ENCODE results near the gene UPK1B.
"Not testable (repeated sequence)": the region's sequence is repeated elsewhere in the genome, so short reads cannot be mapped to it uniquely, and the experiment has no call there.

UPK1B gene

DNA sequence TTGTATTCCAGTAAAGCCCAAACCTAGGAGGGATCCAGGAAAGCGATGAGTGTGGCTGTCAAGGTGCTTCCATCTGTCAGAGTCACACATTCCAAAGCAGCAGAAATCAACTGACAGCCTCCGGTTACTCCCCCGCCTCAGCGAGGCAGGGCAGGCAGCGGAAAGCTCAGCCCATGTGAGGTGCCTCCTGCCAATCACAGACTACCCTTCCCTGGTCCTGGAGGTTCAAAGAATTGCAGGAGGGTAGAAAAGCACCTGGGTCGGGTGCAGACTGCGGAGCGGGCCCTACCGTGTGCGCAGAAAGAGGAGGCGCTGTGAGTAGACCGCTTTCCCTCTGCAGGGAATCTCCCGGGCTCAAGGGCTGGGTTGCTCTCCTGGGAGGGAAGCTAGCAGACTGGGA is at the start of gene UPK1B:
UPK1B (plus strand) TSS at position 274 of the 400 bp plus-strand sequence. CDS start 13,144 bp downstream, outside the sequence.
- no peak for DNase-seq

DNA sequence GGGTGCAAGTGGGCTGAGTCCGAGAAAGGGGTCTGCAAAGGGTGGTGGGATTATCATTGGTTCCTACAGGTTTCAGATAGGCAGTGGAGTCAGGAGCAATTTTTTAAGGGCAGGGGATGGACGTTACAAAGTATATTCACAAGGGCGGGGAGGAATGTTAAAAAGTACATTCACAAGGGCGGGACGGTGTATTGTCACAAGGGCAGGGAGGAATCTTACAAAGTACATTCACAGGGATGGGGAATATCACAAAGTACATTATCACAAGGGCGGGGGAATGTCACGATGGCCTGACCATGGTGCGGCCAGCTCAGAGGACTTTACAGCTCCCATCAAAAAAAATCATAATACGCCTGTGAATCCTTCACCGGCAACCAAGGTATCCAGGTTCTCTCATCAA is 48.1 kb upstream of the UPK1B start:
- TF ChIP-seq, protein P1, sequence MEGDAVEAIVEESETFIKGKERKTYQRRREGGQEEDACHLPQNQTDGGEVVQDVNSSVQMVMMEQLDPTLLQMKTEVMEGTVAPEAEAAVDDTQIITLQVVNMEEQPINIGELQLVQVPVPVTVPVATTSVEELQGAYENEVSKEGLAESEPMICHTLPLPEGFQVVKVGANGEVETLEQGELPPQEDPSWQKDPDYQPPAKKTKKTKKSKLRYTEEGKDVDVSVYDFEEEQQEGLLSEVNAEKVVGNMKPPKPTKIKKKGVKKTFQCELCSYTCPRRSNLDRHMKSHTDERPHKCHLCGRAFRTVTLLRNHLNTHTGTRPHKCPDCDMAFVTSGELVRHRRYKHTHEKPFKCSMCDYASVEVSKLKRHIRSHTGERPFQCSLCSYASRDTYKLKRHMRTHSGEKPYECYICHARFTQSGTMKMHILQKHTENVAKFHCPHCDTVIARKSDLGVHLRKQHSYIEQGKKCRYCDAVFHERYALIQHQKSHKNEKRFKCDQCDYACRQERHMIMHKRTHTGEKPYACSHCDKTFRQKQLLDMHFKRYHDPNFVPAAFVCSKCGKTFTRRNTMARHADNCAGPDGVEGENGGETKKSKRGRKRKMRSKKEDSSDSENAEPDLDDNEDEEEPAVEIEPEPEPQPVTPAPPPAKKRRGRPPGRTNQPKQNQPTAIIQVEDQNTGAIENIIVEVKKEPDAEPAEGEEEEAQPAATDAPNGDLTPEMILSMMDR (IDR thresholded peaks at IDR 0.05; ENCODE audit: low read depth, low read length): no peak
- H3K4me3 ChIP-seq (ENCODE audit: low read depth, low read length): no peak overlapping the region
- no peaks in the 10 kb centered on the region for H3K36me3 ChIP-seq
- DNase-seq: no peak
- H3K27me3 ChIP-seq (ENCODE audit: insufficient read depth, low read depth, severe bottlenecking): no peaks in the 10 kb centered on the region
- no peak overlapping the region for H3K27ac ChIP-seq
- no peaks in the 10 kb centered on the region for H3K9me3 ChIP-seq (ENCODE audit: severe bottlenecking)

More for the DNA sequence above, at the start of gene UPK1B:
- no peak within 1 kb of the TSS for H3K4me3 ChIP-seq (ENCODE audit: low read depth, low read length)
- TF ChIP-seq, protein P1 (IDR thresholded peaks at IDR 0.05; ENCODE audit: low read depth, low read length): no peak
- no peak within 1 kb of the TSS for H3K27ac ChIP-seq
- no peaks in the 10 kb centered on the region for H3K36me3 ChIP-seq
- H3K9me3 ChIP-seq (ENCODE audit: severe bottlenecking): no peaks in the 10 kb centered on the region
- H3K27me3 ChIP-seq (ENCODE audit: insufficient read depth, low read depth, severe bottlenecking): peaks cover 14% of the 10 kb centered on the region

DNA sequence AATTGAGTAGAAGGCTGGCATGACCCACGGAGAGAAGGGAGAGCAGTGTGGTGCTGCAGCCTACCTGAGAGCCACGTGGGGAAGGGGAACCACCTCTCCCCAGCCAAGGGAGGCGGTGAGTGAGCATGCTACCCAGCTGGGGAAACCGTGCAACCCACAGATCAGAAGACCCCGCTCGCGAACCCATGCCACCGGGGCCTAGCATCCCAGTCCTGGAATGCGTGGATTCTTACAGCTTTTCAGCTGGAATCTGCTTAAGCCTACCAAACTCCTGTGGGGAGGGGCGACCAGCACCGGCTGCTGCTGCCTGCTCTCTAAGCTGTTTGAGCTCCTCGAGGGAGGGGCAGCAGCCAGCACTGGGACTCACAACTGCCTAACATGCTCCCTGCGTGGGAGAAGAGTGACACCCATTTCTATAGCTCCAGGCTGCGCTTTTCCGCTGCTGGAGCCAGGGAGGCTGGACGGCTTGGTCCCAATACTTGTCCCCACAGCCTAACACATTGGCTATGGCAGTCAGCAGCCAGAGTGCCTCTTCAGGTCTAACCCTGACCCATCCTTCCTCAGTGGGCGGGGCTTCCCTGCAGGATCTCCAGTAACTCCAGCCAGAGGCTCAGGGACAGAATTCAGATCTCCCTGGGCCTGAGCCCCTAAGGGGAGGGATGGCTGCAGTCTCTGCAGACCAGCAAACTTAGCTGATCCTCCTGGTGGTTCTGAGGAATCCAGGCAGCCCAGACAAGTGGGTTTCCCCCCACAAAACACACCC is 47.5 kb upstream of the UPK1B start:
- no peak overlapping the region for H3K4me3 ChIP-seq (ENCODE audit: low read depth, low read length)
- TF ChIP-seq, protein P1 (IDR thresholded peaks at IDR 0.05; ENCODE audit: low read depth, low read length): no peak
- peak; percentile 69 for DNase-seq
- H3K36me3 ChIP-seq: no peaks in the 10 kb centered on the region
- H3K27me3 ChIP-seq (ENCODE audit: insufficient read depth, low read depth, severe bottlenecking): no peaks in the 10 kb centered on the region
- H3K9me3 ChIP-seq (ENCODE audit: severe bottlenecking): no peaks in the 10 kb centered on the region
- no peak overlapping the region for H3K27ac ChIP-seq

DNA sequence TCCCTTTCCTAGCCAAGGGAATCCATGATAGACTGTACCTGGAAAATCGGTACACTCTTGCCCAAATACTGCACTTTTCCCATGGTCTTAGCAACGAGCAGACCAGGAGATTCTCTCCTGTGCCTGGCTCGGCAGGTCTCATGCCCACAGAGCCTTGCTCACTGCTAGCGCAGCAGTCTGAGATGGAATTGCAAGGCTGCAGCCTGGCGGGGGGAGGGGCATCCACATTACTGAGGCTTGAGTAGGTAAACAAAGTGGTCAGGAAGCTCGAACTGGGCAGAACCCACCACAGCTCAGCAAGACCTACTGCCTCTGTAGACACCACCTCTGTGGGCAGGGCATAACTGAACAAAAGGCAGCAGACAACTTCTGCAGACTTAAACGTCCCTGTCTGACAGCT is 43.1 kb upstream of the UPK1B start:
- not testable (repeated sequence) for H3K9me3 ChIP-seq (ENCODE audit: severe bottlenecking); H3K27ac ChIP-seq; H3K27me3 ChIP-seq (ENCODE audit: insufficient read depth, low read depth, severe bottlenecking); H3K4me3 ChIP-seq (ENCODE audit: low read depth, low read length); DNase-seq; H3K36me3 ChIP-seq

DNA sequence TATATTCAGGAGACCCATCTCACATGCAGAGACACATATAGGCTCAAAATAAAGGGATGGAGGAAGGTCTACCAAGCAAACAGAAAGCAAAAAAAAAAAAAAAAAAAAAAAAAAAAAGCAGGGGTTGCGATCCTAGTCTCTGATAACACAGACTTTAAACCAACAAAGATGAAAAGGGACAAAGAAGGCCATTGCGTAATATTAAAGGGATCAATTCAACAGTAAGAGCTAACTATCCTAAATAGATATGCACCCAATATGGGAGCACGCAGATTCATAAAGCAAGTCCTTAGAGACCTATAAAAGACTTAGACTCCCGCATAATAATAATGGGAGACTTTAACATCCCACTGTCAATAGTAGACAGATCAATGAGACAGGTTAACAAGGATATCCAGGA is 41.1 kb upstream of the UPK1B start:
- not testable (repeated sequence) for DNase-seq; H3K27me3 ChIP-seq (ENCODE audit: insufficient read depth, low read depth, severe bottlenecking); H3K9me3 ChIP-seq (ENCODE audit: severe bottlenecking); H3K36me3 ChIP-seq; H3K4me3 ChIP-seq (ENCODE audit: low read depth, low read length); H3K27ac ChIP-seq

DNA sequence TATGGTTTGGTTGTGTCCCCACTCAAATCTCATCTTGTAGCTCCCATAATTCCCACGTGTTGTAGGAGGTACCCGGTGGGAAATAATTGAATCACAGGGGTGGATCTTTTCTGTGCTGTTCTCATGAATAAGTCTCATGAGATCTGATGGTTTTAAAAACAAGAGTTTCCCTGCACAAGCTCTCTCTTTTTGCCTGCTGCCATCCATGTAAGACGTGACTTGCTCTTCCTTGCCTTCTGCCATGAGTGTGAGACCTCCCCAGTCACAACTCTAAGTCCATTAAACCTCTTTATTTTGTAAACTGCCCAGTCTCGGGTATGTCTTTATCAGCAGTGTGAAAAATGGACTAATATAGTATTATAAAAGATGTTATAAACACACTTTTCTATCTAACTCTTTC is 34.0 kb upstream of the UPK1B start:
- H3K4me3 ChIP-seq (ENCODE audit: low read depth, low read length); H3K27ac ChIP-seq; H3K9me3 ChIP-seq (ENCODE audit: severe bottlenecking); H3K36me3 ChIP-seq; DNase-seq; H3K27me3 ChIP-seq (ENCODE audit: insufficient read depth, low read depth, severe bottlenecking): not testable (repeated sequence)

DNA sequence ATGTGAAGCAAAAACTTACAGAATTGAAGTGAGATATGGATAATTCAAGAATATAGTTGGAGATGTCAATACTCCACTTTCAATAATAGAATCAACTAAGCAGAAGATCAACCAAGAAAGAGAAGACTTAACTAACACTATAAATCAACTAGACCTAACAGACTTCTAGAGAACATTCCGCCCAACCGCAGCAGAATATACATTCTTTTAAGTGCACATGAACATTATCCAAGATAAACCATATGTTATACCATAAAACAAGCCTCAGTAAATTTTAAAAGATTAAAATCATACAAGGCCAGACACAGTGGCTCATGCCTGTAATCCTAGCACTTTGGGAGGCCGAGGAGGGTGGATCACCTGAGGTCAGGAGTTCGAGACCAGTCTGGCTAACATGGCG is 32.9 kb upstream of the UPK1B start:
- H3K36me3 ChIP-seq: no peaks in the 10 kb centered on the region
- H3K9me3 ChIP-seq (ENCODE audit: severe bottlenecking): no peaks in the 10 kb centered on the region
- H3K27me3 ChIP-seq (ENCODE audit: insufficient read depth, low read depth, severe bottlenecking): no peaks in the 10 kb centered on the region
- DNase-seq: no peak
- no peak overlapping the region for H3K27ac ChIP-seq
- no peak overlapping the region for H3K4me3 ChIP-seq (ENCODE audit: low read depth, low read length)
- TF ChIP-seq, protein P1 (IDR thresholded peaks at IDR 0.05; ENCODE audit: low read depth, low read length): no peak
